Mesenchymal stem cell (in vitro differentiated cells and primary cell): ENCODE measurements around the gene SH2B3.

Experiments used
- DNase-seq: peaks from one replicate; pipeline ENCODE4 v3.0.0-alpha.2; 2013
- H2AFZ ChIP-seq: one replicate; pipeline ENCODE4 v1.6.1; 2013; ENCODE audit warnings: low read depth, mild to moderate bottlenecking, control low read depth, inconsistent platforms, low read length, moderate library complexity
- H2AK5ac ChIP-seq: 2 replicates; pipeline ENCODE4 v1.6.1; 2013; ENCODE audit warnings: low read length, moderate library complexity, mild to moderate bottlenecking, inconsistent platforms; ENCODE audit not compliant: severe bottlenecking
- H2BK120ac ChIP-seq: one replicate; pipeline ENCODE4 v1.6.1; 2013; ENCODE audit warnings: low read depth, mild to moderate bottlenecking, inconsistent platforms, low read length, moderate library complexity
- H2BK12ac ChIP-seq, 2 experiments: one replicate each; pipeline ENCODE4 v1.6.1; 2013; ENCODE audit warnings: inconsistent platforms in 2 of 2, low read length in 2 of 2, mild to moderate bottlenecking in 2 of 2, moderate library complexity in 2 of 2, control low read depth in 1 of 2
- H2BK15ac ChIP-seq: one replicate; pipeline ENCODE4 v1.6.1; 2013; ENCODE audit warnings: mild to moderate bottlenecking, low read depth, inconsistent platforms; ENCODE audit not compliant: poor library complexity, severe bottlenecking
- H2BK5ac ChIP-seq: 2 replicates; pipeline ENCODE4 v1.6.1; 2013; ENCODE audit warnings: low read depth, mild to moderate bottlenecking, low read length, control low read depth, inconsistent platforms; ENCODE audit not compliant: poor library complexity, severe bottlenecking
- H3K14ac ChIP-seq, 2 experiments: one replicate each; pipeline ENCODE4 v1.6.1; 2013; ENCODE audit warnings: inconsistent platforms in 2 of 2, low read length in 2 of 2, control low read depth in 1 of 2, mild to moderate bottlenecking in 1 of 2, moderate library complexity in 1 of 2
- H3K18ac ChIP-seq, 2 experiments: one replicate each; pipeline ENCODE4 v1.6.1; 2013; ENCODE audit warnings: inconsistent platforms in 2 of 2, low read length in 2 of 2, control low read depth in 1 of 2, low read depth in 1 of 2, mild to moderate bottlenecking in 1 of 2
- H3K23ac ChIP-seq, 2 experiments: one replicate each; pipeline ENCODE4 v1.6.1; 2013; ENCODE audit warnings: inconsistent platforms in 2 of 2, low read length in 2 of 2, mild to moderate bottlenecking in 2 of 2, moderate library complexity in 2 of 2, control low read depth in 1 of 2
- H3K27ac ChIP-seq: 2 replicates; pipeline ENCODE4 v1.5.1; 2013; ENCODE audit warnings: mild to moderate bottlenecking, moderate library complexity, low read length, control low read depth, inconsistent platforms; ENCODE audit not compliant: poor library complexity, severe bottlenecking
- H3K27me3 ChIP-seq, 2 experiments: 2 replicates each; pipeline versions ENCODE4 v1.6.1 to v1.7.0; 2013; ENCODE audit warnings: low read length in 2 of 2, mild to moderate bottlenecking in 2 of 2, moderate library complexity in 2 of 2, control low read depth in 1 of 2, inconsistent platforms in 1 of 2; ENCODE audit not compliant: control insufficient read depth in 1 of 2, insufficient read depth in 1 of 2
- H3K36me3 ChIP-seq, 2 experiments: 2 replicates each; pipeline versions ENCODE4 v1.6.1 to v1.7.0; 2013; ENCODE audit warnings: low read length in 2 of 2, control low read depth in 1 of 2, inconsistent platforms in 1 of 2, low read depth in 1 of 2, mild to moderate bottlenecking in 1 of 2; ENCODE audit not compliant: insufficient read depth in 2 of 2, control insufficient read depth in 1 of 2
- H3K4ac ChIP-seq, 2 experiments: one replicate each; pipeline ENCODE4 v1.6.1; 2013; ENCODE audit warnings: inconsistent platforms in 2 of 2, low read length in 2 of 2, mild to moderate bottlenecking in 2 of 2, moderate library complexity in 2 of 2, control low read depth in 1 of 2, low read depth in 1 of 2
- H3K4me1 ChIP-seq: 2 replicates; pipeline ENCODE4 v1.6.1; 2013; ENCODE audit warnings: low read depth, low read length, control low read depth; ENCODE audit not compliant: control insufficient read depth, insufficient read depth
- H3K4me2 ChIP-seq: 2 replicates; pipeline ENCODE4 v1.6.1; 2013; ENCODE audit warnings: low read length, mild to moderate bottlenecking, inconsistent platforms; ENCODE audit not compliant: poor library complexity, severe bottlenecking
- H3K4me3 ChIP-seq, 2 experiments: 2 replicates each; pipeline versions ENCODE4 v1.5.1 to v1.7.0; 2013; ENCODE audit warnings: low read length in 2 of 2, mild to moderate bottlenecking in 2 of 2, control low read depth in 1 of 2, low read depth in 1 of 2; ENCODE audit not compliant: insufficient read depth in 1 of 2
- H3K79me1 ChIP-seq: replicated peaks from 2 replicates; pipeline ENCODE4 v1.6.1; 2013; ENCODE audit warnings: mild to moderate bottlenecking, control low read depth, low read length, inconsistent platforms; ENCODE audit not compliant: poor library complexity, severe bottlenecking
- H3K9ac ChIP-seq: 2 replicates; pipeline ENCODE4 v1.7.0; 2013; ENCODE audit warnings: mild to moderate bottlenecking, low read length, moderate library complexity
- H3K9me3 ChIP-seq: 2 replicates; pipeline ENCODE4 v1.7.0; 2013; ENCODE audit warnings: mild to moderate bottlenecking, low read length; ENCODE audit not compliant: control insufficient read depth
- H4K8ac ChIP-seq: one replicate; pipeline ENCODE4 v1.6.1; 2013; ENCODE audit warnings: inconsistent platforms, mild to moderate bottlenecking, low read length, moderate library complexity
- H4K91ac ChIP-seq: one replicate; pipeline ENCODE4 v1.6.1; 2013; ENCODE audit warnings: mild to moderate bottlenecking, low read length, inconsistent platforms
- WGBS: methylation state at CpG from one replicate; pipeline ENCODE4 v1.1.7; 2013; ENCODE audit warnings: mixed read lengths; 5-methylcytosine and 5-hydroxymethylcytosine counted together

SH2B3 gene

DNA sequence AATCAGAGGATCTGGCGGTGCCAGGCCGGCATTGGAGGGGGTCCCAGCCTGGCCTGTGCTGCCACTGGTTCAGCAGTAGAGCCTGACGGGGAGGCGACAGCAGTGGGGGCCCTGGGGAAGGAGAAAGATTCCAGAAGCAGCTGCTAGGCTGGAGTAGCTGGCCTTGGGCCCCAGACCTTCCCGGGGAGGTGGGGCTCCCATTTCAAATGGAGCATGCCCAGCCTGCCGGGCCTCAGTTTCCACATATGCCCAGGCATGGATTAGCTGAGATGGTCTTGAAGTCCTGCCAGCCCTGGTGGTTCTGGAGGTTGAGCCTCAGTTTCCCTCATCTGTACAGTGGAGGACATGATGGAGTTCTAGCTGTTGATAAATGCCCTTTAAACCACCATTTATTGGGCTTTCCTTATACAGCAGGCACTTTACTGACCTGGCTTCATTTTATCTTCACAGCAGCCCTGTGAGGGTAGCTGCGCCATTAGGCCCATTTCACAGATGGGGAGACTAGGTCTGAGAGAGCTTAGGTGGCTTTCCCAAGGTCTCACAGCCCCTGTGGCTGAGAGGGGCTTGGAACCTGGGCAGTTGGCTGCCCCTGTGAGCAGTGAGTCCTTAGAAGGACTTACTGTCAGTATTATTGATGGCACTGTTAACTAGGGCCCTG, 21.8 kb downstream of the SH2B3 start:
- no peaks in the 10 kb centered on the region for H3K9me3 ChIP-seq
- H3K79me1 ChIP-seq: no peaks in the 10 kb centered on the region
- H2BK15ac ChIP-seq: no peak overlapping the region
- H4K91ac ChIP-seq: no peak overlapping the region
- H2AFZ ChIP-seq: no peak overlapping the region
- 96% methylated on average over 7 of the region's 7 CpGs for WGBS
- peaks cover 62% of the 10 kb centered on the region for H3K4me1 ChIP-seq
- no peak overlapping the region for H3K27ac ChIP-seq
- H3K18ac ChIP-seq: no peak overlapping the region
- H2BK120ac ChIP-seq: no peak overlapping the region
- H3K36me3 ChIP-seq: peaks cover 5 to 54% of the 10 kb centered on the region in 2 experiments
- H3K4ac ChIP-seq: no peak overlapping the region
- no peaks in the 10 kb centered on the region for H3K27me3 ChIP-seq
- no peak overlapping the region for H3K4me3 ChIP-seq
- H2BK12ac ChIP-seq: no peak overlapping the region
- H2AK5ac ChIP-seq: peak overlapping the region; percentile 59
- DNase-seq: no peak
- no peak overlapping the region for H3K14ac ChIP-seq
- no peak overlapping the region for H3K23ac ChIP-seq
- no peak overlapping the region for H4K8ac ChIP-seq
- H3K4me2 ChIP-seq: no peak overlapping the region
- no peak overlapping the region for H2BK5ac ChIP-seq
- no peak overlapping the region for H3K9ac ChIP-seq

DNA sequence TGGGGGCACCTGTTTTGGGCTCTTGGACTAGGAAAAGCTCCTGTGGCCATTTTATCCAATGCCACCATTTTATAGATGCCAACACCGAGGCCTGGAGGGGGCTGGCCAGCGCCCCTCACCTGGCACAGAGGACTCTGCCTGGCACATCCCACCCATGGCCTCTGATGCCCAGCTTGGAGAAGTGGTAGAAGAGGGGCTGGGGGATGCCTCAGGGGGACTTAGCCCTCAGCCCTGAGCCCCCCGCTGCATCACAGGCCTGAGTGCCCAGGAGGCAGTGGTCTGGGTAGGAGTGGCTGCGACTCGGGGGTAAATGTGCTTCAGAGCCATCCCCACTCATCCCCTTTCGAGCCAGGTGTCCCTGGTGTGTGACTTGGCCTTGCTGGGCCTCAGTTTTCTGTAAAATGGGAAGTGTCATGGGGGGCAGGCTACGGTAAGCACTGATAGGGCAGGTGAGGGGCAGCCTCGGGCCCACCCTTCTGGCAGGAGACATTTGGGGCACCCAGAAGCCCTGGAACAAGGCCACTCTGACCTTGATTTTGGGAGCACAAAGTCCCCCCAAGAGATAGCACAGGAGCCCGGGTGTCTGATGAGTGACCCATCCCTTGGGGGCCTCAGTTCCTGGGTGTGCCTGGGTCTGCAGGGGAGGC, 22.5 kb downstream of the SH2B3 start:
- no peak overlapping the region for H3K4me3 ChIP-seq
- no peak for DNase-seq
- no peak overlapping the region for H2AFZ ChIP-seq
- no peak overlapping the region for H2BK12ac ChIP-seq
- H4K91ac ChIP-seq: peak overlapping the region; percentile 67
- WGBS: 95% methylated on average over 7 of the region's 9 CpGs
- peak overlapping the region; percentile 49 for H4K8ac ChIP-seq
- no peak overlapping the region for H3K9ac ChIP-seq
- peak overlapping the region; percentile 5 for H3K27ac ChIP-seq
- no peak overlapping the region for H2BK5ac ChIP-seq
- peak overlapping the region in 1 of 2 experiments; percentile 48 for H3K14ac ChIP-seq
- no peaks in the 10 kb centered on the region for H3K9me3 ChIP-seq
- H2AK5ac ChIP-seq: peak overlapping the region; percentile 49
- H2BK15ac ChIP-seq: no peak overlapping the region
- H3K79me1 ChIP-seq: no peaks in the 10 kb centered on the region
- H3K23ac ChIP-seq: peak overlapping the region in 1 of 2 experiments; percentile 48
- peaks cover 62% of the 10 kb centered on the region for H3K4me1 ChIP-seq
- no peak overlapping the region for H2BK120ac ChIP-seq
- H3K4me2 ChIP-seq: no peak overlapping the region
- H3K18ac ChIP-seq: no peak overlapping the region
- H3K4ac ChIP-seq: no peak overlapping the region
- H3K27me3 ChIP-seq: no peaks in the 10 kb centered on the region
- H3K36me3 ChIP-seq: peaks cover 8 to 54% of the 10 kb centered on the region in 2 experiments

DNA sequence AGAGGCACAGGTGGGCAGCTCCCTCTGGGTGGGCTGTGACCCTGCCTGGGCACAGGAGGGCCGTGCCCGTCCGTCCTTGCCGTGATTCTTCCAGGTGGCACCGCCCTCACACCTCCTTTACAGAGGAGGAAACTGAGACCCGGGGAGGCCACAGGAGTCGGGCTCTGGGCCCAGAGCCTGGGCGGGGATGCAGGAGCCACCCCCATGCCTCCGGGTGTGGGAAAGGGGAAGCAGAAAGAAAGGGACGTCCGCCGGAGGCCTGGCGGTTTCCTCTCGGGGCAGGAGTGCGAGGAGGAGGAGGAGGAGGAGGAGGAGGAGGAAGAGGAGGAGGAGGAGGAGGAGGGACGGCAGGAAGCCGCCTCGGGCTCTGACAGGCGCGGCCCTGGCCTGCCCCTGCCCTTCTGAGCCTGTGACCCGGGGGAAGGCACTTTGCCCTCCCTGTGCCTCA, 23.0 kb downstream of the SH2B3 start:
- no peak for DNase-seq
- no peak overlapping the region for H2AK5ac ChIP-seq
- no peak overlapping the region for H3K23ac ChIP-seq
- peaks cover 8 to 56% of the 10 kb centered on the region in 2 experiments for H3K36me3 ChIP-seq
- H3K79me1 ChIP-seq: no peaks in the 10 kb centered on the region
- no peak overlapping the region for H3K4me2 ChIP-seq
- H3K14ac ChIP-seq: no peak overlapping the region
- H3K4me3 ChIP-seq: no peak overlapping the region
- H2BK120ac ChIP-seq: no peak overlapping the region
- no peak overlapping the region for H2BK15ac ChIP-seq
- H3K27me3 ChIP-seq: no peaks in the 10 kb centered on the region
- no peaks in the 10 kb centered on the region for H3K9me3 ChIP-seq
- H2BK12ac ChIP-seq: no peak overlapping the region
- H3K27ac ChIP-seq: peak overlapping the region; percentile 22
- peak overlapping the region; percentile 49 for H4K8ac ChIP-seq
- H2BK5ac ChIP-seq: no peak overlapping the region
- H3K9ac ChIP-seq: no peak overlapping the region
- peak overlapping the region; percentile 67 for H4K91ac ChIP-seq
- no peak overlapping the region for H3K4ac ChIP-seq
- H2AFZ ChIP-seq: no peak overlapping the region
- H3K18ac ChIP-seq: no peak overlapping the region
- peaks cover 62% of the 10 kb centered on the region for H3K4me1 ChIP-seq
- 80% methylated on average over 13 of the region's 21 CpGs for WGBS

- Histone ChIP-seq H3K18ac (peak overlapping the region in 1 of 2 experiments; percentile 41), H3K27ac (peak overlapping the region; percentile 15), H2BK12ac (no peak overlapping the region), H3K23ac (no peak overlapping the region), H3K27me3 (no peaks in the 10 kb centered on the region), H3K4me2 (no peak overlapping the region), H4K8ac (peak overlapping the region; percentile 87), H2AK5ac (peak overlapping the region; percentile 57), H3K79me1 (no peaks in the 10 kb centered on the region), H2BK5ac (no peak overlapping the region), H3K4me1 (peaks cover 58% of the 10 kb centered on the region), H2BK120ac (no peak overlapping the region), H3K36me3 (peaks cover 8 to 50% of the 10 kb centered on the region in 2 experiments), H3K4ac (peak overlapping the region; percentile 1 to 17), H3K9me3 (no peaks in the 10 kb centered on the region), H2BK15ac (no peak overlapping the region), H3K9ac (no peak overlapping the region), H2AFZ (no peak overlapping the region), H3K14ac (no peak overlapping the region), H4K91ac (no peak overlapping the region), H3K4me3 (no peak overlapping the region)
- DNase-seq: no peak
- WGBS: 94% methylated on average over 21 of the region's 21 CpGs
Observed at GRCh38 chr12:111429828-111430432, 24.2 kb downstream of the SH2B3 start.
